Astrocyte (in vitro differentiated cells and primary cell): ENCODE measurements around the gene SV2C. TPM values are rescaled to one million over a fixed set of nuclear protein-coding genes. Genes with fewer than 3 reads are reported as not detected.

Experiments
- DNase-seq: peaks from one replicate; pipeline ENCODE4 v3.0.0-alpha.2; 2010; ENCODE audit warnings: low read depth
- FAIRE-seq: peaks from 2 replicates; lab custom pipeline; 2011; peaks lifted over from hg19 to GRCh38; lab: Jason Lieb, UNC
- H2AFZ ChIP-seq: 2 replicates; pipeline ENCODE4 v1.6.0; 2012; ENCODE audit warnings: low read depth, low read length, inconsistent platforms
- H3K27ac ChIP-seq: 2 replicates; pipeline ENCODE4 v1.5.1; 2011; ENCODE audit warnings: low read depth, low read length, inconsistent platforms
- H3K27me3 ChIP-seq: 2 replicates; pipeline ENCODE4 v1.6.0; 2011; ENCODE audit warnings: low read length, inconsistent platforms; ENCODE audit not compliant: insufficient read depth
- H3K36me3 ChIP-seq: 2 replicates; pipeline ENCODE4 v1.5.1; 2011; ENCODE audit warnings: low read length, inconsistent platforms; ENCODE audit not compliant: insufficient read depth
- H3K4me1 ChIP-seq: 2 replicates; pipeline ENCODE4 v1.5.1; 2011; ENCODE audit warnings: low read length, inconsistent platforms; ENCODE audit not compliant: insufficient read depth
- H3K4me2 ChIP-seq: 2 replicates; pipeline ENCODE4 v1.6.0; 2012; ENCODE audit warnings: low read length, inconsistent platforms
- H3K4me3 ChIP-seq: 2 replicates; pipeline ENCODE4 v1.5.1; 2011; ENCODE audit warnings: low read depth, mild to moderate bottlenecking, low read length, inconsistent platforms; ENCODE audit not compliant: insufficient read depth
- H3K79me2 ChIP-seq: 2 replicates; pipeline ENCODE4 v1.6.0; 2012; ENCODE audit warnings: mild to moderate bottlenecking, low read length, inconsistent platforms; ENCODE audit not compliant: insufficient read depth
- H3K9ac ChIP-seq: 2 replicates; pipeline ENCODE4 v1.6.0; 2012; ENCODE audit warnings: mild to moderate bottlenecking, low read length, inconsistent platforms
- H3K9me3 ChIP-seq: 2 replicates; pipeline ENCODE4 v1.5.1; 2012; ENCODE audit warnings: low read depth, mild to moderate bottlenecking, low read length, inconsistent platforms; ENCODE audit not compliant: insufficient read depth
- H4K20me1 ChIP-seq: 2 replicates; pipeline ENCODE4 v1.6.0; 2012; ENCODE audit warnings: low read length, inconsistent platforms; ENCODE audit not compliant: insufficient read depth
- H3K27ac Mint-ChIP-seq: one replicate; pipeline ENCODE4 v1.8.0; 2021; ENCODE audit warnings: mild to moderate bottlenecking, mixed read lengths; ENCODE audit not compliant: unreplicated experiment
- H3K27me3 Mint-ChIP-seq: one replicate; pipeline ENCODE4 v1.8.0; 2021; ENCODE audit warnings: low read depth, mixed read lengths; ENCODE audit not compliant: unreplicated experiment
- H3K36me3 Mint-ChIP-seq: one replicate; pipeline ENCODE4 v1.8.0; 2021; ENCODE audit warnings: low read depth, mixed read lengths; ENCODE audit not compliant: unreplicated experiment
- H3K4me1 Mint-ChIP-seq: one replicate; pipeline ENCODE4 v1.8.0; 2021; ENCODE audit warnings: low read depth, mixed read lengths; ENCODE audit not compliant: unreplicated experiment
- H3K4me3 Mint-ChIP-seq: one replicate; pipeline ENCODE4 v1.8.0; 2021; ENCODE audit warnings: mild to moderate bottlenecking, moderate library complexity, mixed read lengths; ENCODE audit not compliant: unreplicated experiment
- H3K9me3 Mint-ChIP-seq: one replicate; pipeline ENCODE4 v1.8.0; 2021; ENCODE audit warnings: mild to moderate bottlenecking, mixed read lengths; ENCODE audit not compliant: unreplicated experiment
- EZH2 ChIP-seq: IDR thresholded peaks from 2 replicates; pipeline ENCODE4 v1.6.1; 2012; ENCODE audit warnings: mild to moderate bottlenecking, low read length, inconsistent platforms; ENCODE audit not compliant: insufficient read depth
- total RNA-seq: library from RNA; stranded (reverse); gene quantifications from 2 replicates; pipeline ENCODE4 v1.2.1, GENCODE V29; 2021
- TF ChIP-seq, protein P1 (sequence below): IDR thresholded peaks from 2 replicates; pipeline ENCODE4 v1.5.1; 2011; ENCODE audit warnings: low read depth, mild to moderate bottlenecking, inconsistent platforms, low read length, moderate library complexity; ENCODE audit not compliant: insufficient read depth

The SV2C gene
- total RNA-seq, 1 donor from 2014 or later: 0.05 TPM

GRCh38 chr5:76289692-76290091 is 206.5 kb downstream of the SV2C start:
- DNase-seq: no peak
- H3K9ac ChIP-seq: no peak overlapping the region
- H3K27ac ChIP-seq: no peak overlapping the region
- no peaks in the 10 kb centered on the region for H3K4me1 ChIP-seq
- H4K20me1 ChIP-seq: no peaks in the 10 kb centered on the region
- FAIRE-seq: no peak
- Mint-ChIP-seq H3K4me3 (no peak overlapping the region), H3K9me3 (peaks cover 3% of the 10 kb centered on the region), H3K4me1 (peaks cover 9% of the 10 kb centered on the region), H3K27ac (no peak overlapping the region), H3K36me3 (no peaks in the 10 kb centered on the region), H3K27me3 (peaks cover 3% of the 10 kb centered on the region)
- no peaks in the 10 kb centered on the region for H3K79me2 ChIP-seq
- no peaks in the 10 kb centered on the region for H3K9me3 ChIP-seq
- TF ChIP-seq, protein P1, sequence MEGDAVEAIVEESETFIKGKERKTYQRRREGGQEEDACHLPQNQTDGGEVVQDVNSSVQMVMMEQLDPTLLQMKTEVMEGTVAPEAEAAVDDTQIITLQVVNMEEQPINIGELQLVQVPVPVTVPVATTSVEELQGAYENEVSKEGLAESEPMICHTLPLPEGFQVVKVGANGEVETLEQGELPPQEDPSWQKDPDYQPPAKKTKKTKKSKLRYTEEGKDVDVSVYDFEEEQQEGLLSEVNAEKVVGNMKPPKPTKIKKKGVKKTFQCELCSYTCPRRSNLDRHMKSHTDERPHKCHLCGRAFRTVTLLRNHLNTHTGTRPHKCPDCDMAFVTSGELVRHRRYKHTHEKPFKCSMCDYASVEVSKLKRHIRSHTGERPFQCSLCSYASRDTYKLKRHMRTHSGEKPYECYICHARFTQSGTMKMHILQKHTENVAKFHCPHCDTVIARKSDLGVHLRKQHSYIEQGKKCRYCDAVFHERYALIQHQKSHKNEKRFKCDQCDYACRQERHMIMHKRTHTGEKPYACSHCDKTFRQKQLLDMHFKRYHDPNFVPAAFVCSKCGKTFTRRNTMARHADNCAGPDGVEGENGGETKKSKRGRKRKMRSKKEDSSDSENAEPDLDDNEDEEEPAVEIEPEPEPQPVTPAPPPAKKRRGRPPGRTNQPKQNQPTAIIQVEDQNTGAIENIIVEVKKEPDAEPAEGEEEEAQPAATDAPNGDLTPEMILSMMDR: no peak
- TF ChIP-seq EZH2: no peak
- no peaks in the 10 kb centered on the region for H3K36me3 ChIP-seq
- no peak overlapping the region for H3K4me3 ChIP-seq
- peaks cover 3% of the 10 kb centered on the region for H3K27me3 ChIP-seq
- H2AFZ ChIP-seq: no peak overlapping the region
- H3K4me2 ChIP-seq: no peak overlapping the region

DNA sequence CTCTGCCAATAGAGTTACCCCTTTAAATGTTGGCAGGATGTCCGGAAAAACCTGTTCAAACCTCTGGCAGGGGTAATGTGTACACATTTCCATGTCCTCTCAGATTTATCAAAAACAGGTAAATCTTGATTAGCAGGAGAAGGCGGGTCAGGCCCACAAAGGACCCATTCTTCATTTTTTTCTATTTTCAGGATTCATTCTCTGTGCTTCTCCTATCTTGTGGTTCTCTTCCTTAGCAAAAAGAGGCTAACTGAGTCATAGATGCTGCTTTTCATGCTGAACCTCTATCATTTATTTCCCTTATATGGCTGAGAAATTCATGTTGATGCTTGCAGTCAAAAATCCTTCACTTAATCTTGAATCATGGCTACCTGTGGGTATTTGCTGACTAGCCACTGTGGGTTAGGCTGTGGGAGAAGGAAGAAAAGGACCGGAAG is 207.2 kb downstream of the SV2C start:
- no peaks in the 10 kb centered on the region for H4K20me1 ChIP-seq
- Mint-ChIP-seq H3K27me3 (peaks cover 3% of the 10 kb centered on the region), H3K36me3 (no peaks in the 10 kb centered on the region), H3K4me1 (peaks cover 10% of the 10 kb centered on the region), H3K4me3 (no peak overlapping the region), H3K27ac (no peak overlapping the region), H3K9me3 (peaks cover 3% of the 10 kb centered on the region)
- FAIRE-seq (no peak), DNase-seq (no peak)
- no peaks in the 10 kb centered on the region for H3K4me1 ChIP-seq
- H3K79me2 ChIP-seq: no peaks in the 10 kb centered on the region
- no peak overlapping the region for H2AFZ ChIP-seq
- H3K27ac ChIP-seq: no peak overlapping the region
- no peak overlapping the region for H3K4me3 ChIP-seq
- H3K9me3 ChIP-seq: no peaks in the 10 kb centered on the region
- peaks cover 3% of the 10 kb centered on the region for H3K27me3 ChIP-seq
- TF ChIP-seq, protein P1: no peak
- TF ChIP-seq EZH2: no peak
- H3K4me2 ChIP-seq: no peak overlapping the region
- no peak overlapping the region for H3K9ac ChIP-seq
- no peaks in the 10 kb centered on the region for H3K36me3 ChIP-seq

DNA sequence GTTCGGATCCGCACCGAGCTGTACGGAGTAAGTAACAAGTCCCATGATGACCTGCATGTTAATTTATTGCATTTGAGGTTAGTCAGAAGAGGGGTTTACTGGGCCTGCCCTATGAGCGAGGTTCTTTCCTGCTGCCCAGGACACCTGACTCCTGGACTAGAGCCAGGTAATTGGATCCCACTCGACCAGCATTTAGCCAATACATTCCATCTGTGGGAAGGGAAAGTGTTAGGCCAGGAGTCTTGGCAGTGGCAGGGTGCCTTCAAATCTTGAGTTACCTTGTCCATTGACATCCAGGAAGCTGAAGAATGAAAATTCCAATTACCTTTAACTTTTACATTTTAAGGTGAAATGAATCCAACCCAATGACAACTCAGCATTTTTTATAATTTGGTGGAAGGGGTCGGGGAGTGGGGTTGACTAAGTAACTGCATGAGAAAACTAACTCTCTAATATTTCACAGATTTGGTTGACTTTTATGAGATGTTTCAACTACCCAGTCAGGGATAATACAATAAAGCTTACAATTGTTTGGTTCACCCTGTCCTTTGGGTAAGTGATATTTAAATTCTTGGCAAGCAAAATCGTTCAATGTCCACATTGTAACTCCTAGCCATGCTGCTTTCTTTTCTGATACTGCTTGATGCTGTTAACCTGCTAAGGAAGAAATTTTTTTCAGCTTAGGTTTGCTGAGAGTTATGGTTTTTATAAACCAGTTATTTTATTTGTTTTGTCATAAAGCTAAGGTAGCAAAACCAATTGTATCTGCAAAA is 208.3 kb downstream of the SV2C start:
- H3K27ac Mint-ChIP-seq: no peak overlapping the region
- no peak overlapping the region for H3K9ac ChIP-seq
- H3K4me2 ChIP-seq: no peak overlapping the region
- no peaks in the 10 kb centered on the region for H4K20me1 ChIP-seq
- TF ChIP-seq EZH2: no peak
- TF ChIP-seq, protein P1: no peak
- no peak overlapping the region for H3K27ac ChIP-seq
- H3K27me3 Mint-ChIP-seq: peaks cover 3% of the 10 kb centered on the region
- no peak overlapping the region for H3K4me3 Mint-ChIP-seq
- no peaks in the 10 kb centered on the region for H3K9me3 ChIP-seq
- peaks cover 3% of the 10 kb centered on the region for H3K9me3 Mint-ChIP-seq
- H3K4me1 Mint-ChIP-seq: peaks cover 10% of the 10 kb centered on the region
- no peaks in the 10 kb centered on the region for H3K36me3 Mint-ChIP-seq
- H3K36me3 ChIP-seq: no peaks in the 10 kb centered on the region
- H3K27me3 ChIP-seq: no peaks in the 10 kb centered on the region
- no peak for DNase-seq
- no peaks in the 10 kb centered on the region for H3K4me1 ChIP-seq
- FAIRE-seq: no peak
- H2AFZ ChIP-seq: no peak overlapping the region
- H3K79me2 ChIP-seq: no peaks in the 10 kb centered on the region
- no peak overlapping the region for H3K4me3 ChIP-seq
